Endothelial cell of umbilical vein (primary cell): ENCODE measurements around the gene TRMT1. TPM values are rescaled to one million over a fixed set of nuclear protein-coding genes. Genes with fewer than 3 reads are reported as not detected.

Experiments used
- BruUV-seq: library from RNA; stranded (reverse); fragments of 400-500 nt; replicated peaks from 2 replicates; lab custom pipeline; 2021; lab: Mats Ljungman, UMichigan
- CTCF ChIA-PET: fragments of 300-600, 350-600 bp; sonication (Branson Sonifier 250); formaldehyde crosslinking; loops from one replicate; lab custom pipeline; 2021; ENCODE audit warnings: antibody characterized with exemption, inconsistent platforms; lab: Charles Lee
- POLR2A ChIA-PET: fragments of 300-600, 350-600 bp; sonication (Branson Sonifier 250); formaldehyde crosslinking; loops from one replicate; lab custom pipeline; 2021; ENCODE audit warnings: antibody characterized with exemption, inconsistent platforms; lab: Charles Lee
- DNase-seq: peaks from one replicate; pipeline ENCODE4 v3.0.0-alpha.2; 2011; ENCODE audit warnings: low read depth, low spot score
- FAIRE-seq: peaks from 2 replicates; lab custom pipeline; 2011; peaks lifted over from hg19 to GRCh38; lab: Jason Lieb, UNC
- H2AFZ ChIP-seq: 2 replicates; pipeline ENCODE4 v1.6.0; 2012; ENCODE audit warnings: low read depth, low read length, control low read depth, inconsistent platforms
- H3K27ac ChIP-seq: 2 replicates; pipeline ENCODE4 v1.5.1; 2011; ENCODE audit warnings: low read depth, mild to moderate bottlenecking, control low read depth, low read length, moderate library complexity; ENCODE audit not compliant: insufficient read depth
- H3K27me3 ChIP-seq, 2 experiments: 2 replicates each; pipeline versions ENCODE4 v1.6.0 to v1.6.1; 2011; ENCODE audit warnings: low read length in 2 of 2, mixed read lengths in 1 of 2; ENCODE audit not compliant: control insufficient read depth in 2 of 2, insufficient read depth in 2 of 2
- H3K36me3 ChIP-seq, 2 experiments: 2 replicates in 1 of 2; 3 replicates in 1 of 2; pipeline ENCODE4 v1.5.1; 2011; ENCODE audit warnings: low read length in 2 of 2, mild to moderate bottlenecking in 1 of 2, moderate library complexity in 1 of 2; ENCODE audit not compliant: control insufficient read depth in 2 of 2, insufficient read depth in 2 of 2; ENCODE audit errors: extremely low read depth in 1 of 2
- H3K4me1 ChIP-seq: 3 replicates; pipeline ENCODE4 v1.5.1; 2011; ENCODE audit warnings: mild to moderate bottlenecking, low read length; ENCODE audit not compliant: control insufficient read depth, insufficient read depth; ENCODE audit errors: extremely low read depth
- H3K4me2 ChIP-seq: 2 replicates; pipeline ENCODE4 v1.6.1; 2011; ENCODE audit warnings: low read length, control low read depth, mixed read lengths; ENCODE audit not compliant: insufficient read depth
- H3K4me3 ChIP-seq, 3 experiments: fragments of 200-600 bp in 1 of 3; sonication (generic), shearing (Covaris generic) in 1 of 3; replicated peaks in 1 of 3; 2 replicates each; pipeline ENCODE4 v1.5.1; 2011 to 2016; ENCODE audit warnings: control low read depth in 3 of 3, low read length in 3 of 3, mild to moderate bottlenecking in 2 of 3, inconsistent platforms in 1 of 3, low read depth in 1 of 3, moderate library complexity in 1 of 3; ENCODE audit not compliant: insufficient read depth in 1 of 3
- H3K79me2 ChIP-seq: 2 replicates; pipeline ENCODE4 v1.6.0; 2012; ENCODE audit warnings: low read length, inconsistent platforms; ENCODE audit not compliant: control insufficient read depth, insufficient read depth
- H3K9ac ChIP-seq: replicated peaks from 2 replicates; pipeline ENCODE3; 2011; ENCODE audit warnings: low read length, control low read depth; ENCODE audit not compliant: insufficient read depth; ENCODE audit errors: extremely low read depth
- H3K9me1 ChIP-seq: replicated peaks from 3 replicates; pipeline ENCODE4 v1.6.0; 2011; ENCODE audit warnings: mild to moderate bottlenecking, low read length; ENCODE audit not compliant: control insufficient read depth, insufficient read depth; ENCODE audit errors: extremely low read depth
- H3K9me3 ChIP-seq: replicated peaks from 2 replicates; pipeline ENCODE4 v1.5.1; 2012; ENCODE audit warnings: low read length, inconsistent platforms; ENCODE audit not compliant: control insufficient read depth, insufficient read depth
- H4K20me1 ChIP-seq: replicated peaks from 2 replicates; pipeline ENCODE3; 2011; ENCODE audit warnings: mild to moderate bottlenecking, low read length; ENCODE audit not compliant: control insufficient read depth, insufficient read depth; ENCODE audit errors: extremely low read depth
- EZH2 ChIP-seq: IDR thresholded peaks from 2 replicates; pipeline ENCODE4 v1.6.1; 2012; ENCODE audit warnings: borderline replicate concordance, low read depth, mild to moderate bottlenecking, moderate library complexity, low read length, inconsistent platforms; ENCODE audit not compliant: severe bottlenecking
- FOS ChIP-seq: IDR thresholded peaks from 2 replicates; pipeline ENCODE4 v1.6.1; 2011; ENCODE audit warnings: mild to moderate bottlenecking, low read length, moderate library complexity, borderline replicate concordance; ENCODE audit not compliant: insufficient read depth
- GATA2 ChIP-seq: IDR thresholded peaks from 2 replicates; pipeline ENCODE4 v1.7.0; 2011; ENCODE audit warnings: low read depth, mild to moderate bottlenecking, moderate library complexity, mixed read lengths, low read length; ENCODE audit not compliant: insufficient read length, insufficient read depth
- JUN ChIP-seq: IDR thresholded peaks from 2 replicates; pipeline ENCODE4 v1.6.1; 2011; ENCODE audit warnings: borderline replicate concordance, low read depth; ENCODE audit not compliant: insufficient read length, insufficient read depth
- MYC ChIP-seq: IDR thresholded peaks from one replicate; pipeline ENCODE4 v1.6.1; 2011; ENCODE audit warnings: mild to moderate bottlenecking, low read depth, low read length
- POLR2A ChIP-seq: IDR thresholded peaks from 2 replicates; pipeline ENCODE4 v1.6.1; 2012; ENCODE audit warnings: low read depth, mild to moderate bottlenecking, control low read depth, low read length
- POLR2AphosphoS5 ChIP-seq: IDR thresholded peaks from 2 replicates; pipeline ENCODE4 v1.6.1; 2012; ENCODE audit warnings: low read depth, mild to moderate bottlenecking, control low read depth, low read length, moderate library complexity; ENCODE audit not compliant: insufficient read depth
- dilution Hi-C: fragments of 300-500 bp; cut with MboI; formaldehyde crosslinking; loops from one replicate; pipeline ENCODE4 v1.15.0; 2019; ENCODE audit warnings: low sequenced_read_pairs; ENCODE audit not compliant: extremely low pct_ligation_motif_present
- intact Hi-C: fragments of 100-400 bp; cut with micrococcal nuclease; formaldehyde crosslinking; loops from one replicate; pipeline ENCODE4 v1.10.0; 2022
- polyA plus RNA-seq, 4 experiments: library from polyadenylated mRNA; depleted of rRNA in 3 of 4; stranded (reverse) in 3 of 4; unstranded in 1 of 4; fragments of >200 nt; gene quantifications; 2 replicates each; pipeline versions ENCODE4 v1.2.1 to v1.2.3, GENCODE V29; 2011 to 2012; ENCODE audit warnings: missing spikeins in 1 of 4
- total RNA-seq: library from RNA; stranded (reverse); gene quantifications from 2 replicates; pipeline ENCODE4 v1.2.3, GENCODE V29; 2021
- TF ChIP-seq, protein P1 (sequence below), 2 donors: IDR thresholded peaks; 1 replicate in 1 of 2; 2 replicates in 1 of 2; pipeline ENCODE4 v1.5.1; 2011; ENCODE audit warnings: low read length in 2 of 2, mild to moderate bottlenecking in 2 of 2, moderate library complexity in 2 of 2, control low read depth in 1 of 2, inconsistent platforms in 1 of 2, low read depth in 1 of 2; ENCODE audit not compliant: insufficient read depth in 1 of 2; ENCODE audit errors: extremely low read depth in 1 of 2
- TF ChIP-seq, protein P2 (sequence below): IDR thresholded peaks from 2 replicates; pipeline ENCODE4 v1.6.1; 2011; ENCODE audit not compliant: insufficient read depth, insufficient read length

TRMT1 gene
- total and polyA plus RNA-seq, 2 donors (not counting 3 experiments of a cell fraction or from before 2014, with no cell fraction given), result 46.3 to 53.0 TPM

DNA sequence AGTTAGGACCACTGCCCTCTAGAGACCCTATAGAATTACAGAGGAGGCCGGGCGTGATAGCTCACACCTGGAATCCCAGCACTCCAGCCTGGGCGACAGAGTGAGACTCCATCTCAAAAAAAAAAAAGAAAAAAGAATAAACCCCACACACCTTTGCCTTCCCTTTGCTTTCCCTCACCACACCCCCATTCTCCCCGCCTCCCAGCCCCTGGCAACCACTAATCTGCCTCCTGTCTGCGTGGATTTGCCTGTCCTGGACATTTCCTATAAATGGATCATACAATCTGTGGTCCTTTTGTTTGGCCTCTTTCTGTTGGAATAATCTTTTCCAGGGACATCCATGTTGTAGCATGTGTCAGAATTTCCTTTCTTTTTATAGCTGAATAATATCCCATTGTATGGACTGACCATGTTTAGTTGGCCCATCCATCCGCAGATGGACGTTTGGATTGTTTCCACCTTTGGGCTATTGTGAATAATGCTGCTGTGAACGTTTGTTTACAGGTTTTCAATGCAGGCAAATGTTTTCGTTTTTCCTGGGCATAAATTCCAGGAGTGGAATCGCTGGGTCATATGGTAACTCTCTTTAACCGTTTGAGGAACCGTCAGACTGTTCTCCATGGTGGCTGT is 16.8 kb upstream of the TRMT1 start:
- H3K9me1 ChIP-seq, result no peaks in the 10 kb centered on the region
- no TSS peak for BruUV-seq
- FAIRE-seq, result peak; percentile 70
- dilution Hi-C loops, result no loop called here
- intact Hi-C loops, result no loop called here
- no peak overlapping the region for H3K9ac ChIP-seq
- H3K27me3 ChIP-seq, result no peaks in the 10 kb centered on the region
- peaks cover 2% of the 10 kb centered on the region for H4K20me1 ChIP-seq
- H3K9me3 ChIP-seq, result no peaks in the 10 kb centered on the region
- ChIA-PET CTCF (interaction anchor here (0.7 to 2.3 kb wide), 4 partner anchors 13 to 156 kb away, joined by 3 to 7 read pairs (median 4); no protein-coding TSS in a partner anchor), POLR2A (interaction anchor here (1.1 kb wide), 1 partner anchor 31 kb away, joined by 3 read pairs; no protein-coding TSS in a partner anchor)
- no peak overlapping the region for H3K4me3 ChIP-seq
- peak; percentile 25 for DNase-seq
- TF ChIP-seq GATA2 (no peak), EZH2 (no peak), FOS (no peak), POLR2AphosphoS5 (no peak), POLR2A (no peak), JUN (no peak), MYC (no peak)
- TF ChIP-seq, protein P1, sequence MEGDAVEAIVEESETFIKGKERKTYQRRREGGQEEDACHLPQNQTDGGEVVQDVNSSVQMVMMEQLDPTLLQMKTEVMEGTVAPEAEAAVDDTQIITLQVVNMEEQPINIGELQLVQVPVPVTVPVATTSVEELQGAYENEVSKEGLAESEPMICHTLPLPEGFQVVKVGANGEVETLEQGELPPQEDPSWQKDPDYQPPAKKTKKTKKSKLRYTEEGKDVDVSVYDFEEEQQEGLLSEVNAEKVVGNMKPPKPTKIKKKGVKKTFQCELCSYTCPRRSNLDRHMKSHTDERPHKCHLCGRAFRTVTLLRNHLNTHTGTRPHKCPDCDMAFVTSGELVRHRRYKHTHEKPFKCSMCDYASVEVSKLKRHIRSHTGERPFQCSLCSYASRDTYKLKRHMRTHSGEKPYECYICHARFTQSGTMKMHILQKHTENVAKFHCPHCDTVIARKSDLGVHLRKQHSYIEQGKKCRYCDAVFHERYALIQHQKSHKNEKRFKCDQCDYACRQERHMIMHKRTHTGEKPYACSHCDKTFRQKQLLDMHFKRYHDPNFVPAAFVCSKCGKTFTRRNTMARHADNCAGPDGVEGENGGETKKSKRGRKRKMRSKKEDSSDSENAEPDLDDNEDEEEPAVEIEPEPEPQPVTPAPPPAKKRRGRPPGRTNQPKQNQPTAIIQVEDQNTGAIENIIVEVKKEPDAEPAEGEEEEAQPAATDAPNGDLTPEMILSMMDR (IDR thresholded peaks at IDR 0.05; ENCODE audit: extremely low read depth in 1 of 2, insufficient read depth in 1 of 2, low read depth in 1 of 2, low read length in 2 of 2), result no peak
- TF ChIP-seq, protein P2, sequence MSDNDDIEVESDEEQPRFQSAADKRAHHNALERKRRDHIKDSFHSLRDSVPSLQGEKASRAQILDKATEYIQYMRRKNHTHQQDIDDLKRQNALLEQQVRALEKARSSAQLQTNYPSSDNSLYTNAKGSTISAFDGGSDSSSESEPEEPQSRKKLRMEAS, result no peak
- peaks cover 9 to 35% of the 10 kb centered on the region in 2 experiments for H3K36me3 ChIP-seq
- H3K4me2 ChIP-seq, result no peak overlapping the region
- no peak overlapping the region for H3K27ac ChIP-seq
- H3K79me2 ChIP-seq, result peaks cover 58% of the 10 kb centered on the region
- no peak overlapping the region for H2AFZ ChIP-seq
- no peaks in the 10 kb centered on the region for H3K4me1 ChIP-seq
